Stimulated activated CD4-positive, alpha-beta T cell treated with anti-CD3 and anti-CD28 coated beads, Interleukin-4, amount 100 ng/mL, for 48 hours (primary cell): Measurements from ENCODE around the gene PLCB1.
"Not testable (repeated sequence)": the region's sequence is repeated elsewhere in the genome, so short reads cannot be mapped to it uniquely, and the experiment has no call there.

Source experiments
- DNase-seq, 2 donors: peaks; one replicate each; pipeline ENCODE4 v3.0.0-alpha.2; 2020; ENCODE audit warnings: low read depth in 2 of 2

Gene PLCB1

DNA sequence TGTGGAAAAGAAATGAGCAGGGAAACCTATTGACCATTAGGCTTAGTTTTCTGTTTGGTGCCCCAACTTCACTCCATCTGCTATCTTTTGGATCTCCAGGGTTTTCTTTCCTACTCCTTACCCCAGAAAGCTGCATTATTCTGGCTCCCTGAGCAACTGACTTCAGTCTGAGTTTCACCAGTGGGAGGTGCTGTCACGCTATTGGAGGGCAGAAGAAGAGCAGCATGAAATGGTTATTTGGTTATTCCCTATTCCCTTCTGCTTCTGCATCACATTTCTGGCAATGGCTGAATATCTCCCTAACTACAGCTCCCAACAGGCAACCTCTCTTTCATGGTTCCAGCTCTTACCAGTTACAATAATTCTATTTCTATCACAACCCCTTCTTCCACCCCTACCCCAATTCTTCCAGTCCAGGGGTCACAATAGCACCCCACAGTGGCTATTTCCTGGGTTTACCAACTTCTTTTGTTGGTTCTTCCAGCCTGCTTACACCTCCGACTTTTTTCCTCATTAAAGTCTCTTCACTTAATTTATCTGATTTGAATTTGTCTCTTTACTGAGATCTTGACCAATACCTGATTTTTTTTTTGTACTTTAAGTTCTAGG, 311.5 kb downstream of the PLCB1 start:
- no peak for DNase-seq

- no peak for DNase-seq
These were observed 315.4 kb downstream of the PLCB1 start for GRCh38 chr20:8447262-8448120.

- DNase-seq: no peak
These were observed 317.1 kb downstream of the PLCB1 start for GRCh38 chr20:8449123-8449522.

GRCh38 chr20:8454137-8454712, 322.2 kb downstream of the PLCB1 start:
- peak in 1 of 2 donors; percentile 6 for DNase-seq

DNA sequence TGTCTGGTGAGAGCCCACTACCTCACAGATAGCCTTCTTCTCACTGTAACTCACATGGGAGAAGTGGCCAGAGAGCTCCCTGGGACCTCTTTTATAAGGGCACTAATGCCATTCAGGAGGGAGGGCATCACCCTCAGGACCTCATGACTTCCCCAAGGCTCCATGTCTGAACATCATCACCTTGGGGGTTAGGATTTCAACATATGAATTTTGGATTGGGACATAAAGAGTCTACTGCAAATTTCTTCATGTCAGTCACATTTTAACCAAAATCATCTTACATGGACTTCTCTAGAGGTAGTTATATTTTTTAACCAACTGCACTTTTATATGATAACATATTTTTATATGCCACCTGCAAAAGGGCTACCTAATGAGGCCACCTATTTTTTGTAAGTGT, 324.7 kb downstream of the PLCB1 start:
- no peak for DNase-seq

DNA sequence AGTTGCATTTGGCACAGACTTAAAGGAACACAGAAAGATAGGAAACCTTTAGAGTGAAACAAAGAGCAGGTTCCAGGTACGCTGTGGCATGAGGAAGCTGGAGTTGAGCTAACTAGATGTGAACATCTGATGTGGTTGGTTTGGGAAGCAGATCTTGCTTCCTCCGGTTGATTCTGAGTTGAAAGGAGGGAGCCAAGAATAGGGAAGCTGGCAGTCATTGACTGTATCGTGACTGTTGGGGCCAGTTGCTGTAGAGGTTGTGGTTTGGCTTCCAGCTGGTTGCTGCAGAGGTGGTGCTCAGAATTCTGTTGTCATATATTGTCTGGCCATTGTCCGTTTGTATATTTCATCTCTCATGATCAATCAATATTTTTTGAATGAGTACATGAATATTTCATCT, 325.9 kb downstream of the PLCB1 start:
- DNase-seq: no peak

- DNase-seq: no peak
These were observed 329.1 kb downstream of the PLCB1 start for GRCh38 chr20:8461186-8461585.

DNA sequence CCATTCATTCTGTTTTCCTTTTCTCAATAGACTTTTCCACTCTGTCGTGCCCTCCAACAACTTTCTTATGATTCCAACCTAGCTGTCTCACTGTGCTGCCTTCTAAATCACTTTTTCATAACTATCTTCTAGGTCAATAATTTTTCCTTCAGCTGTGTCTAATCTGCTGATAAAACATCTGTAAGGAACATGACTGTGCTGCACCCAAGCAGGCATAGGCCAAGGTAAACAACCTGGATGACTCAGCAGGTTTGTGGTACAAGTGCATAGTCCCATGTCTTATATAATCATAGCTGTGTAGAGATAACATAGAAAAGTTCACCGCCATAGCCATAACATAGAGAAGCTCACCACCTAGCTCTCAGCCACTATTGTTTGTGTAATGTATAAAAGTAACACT, 332.3 kb downstream of the PLCB1 start:
- no peak for DNase-seq

DNA sequence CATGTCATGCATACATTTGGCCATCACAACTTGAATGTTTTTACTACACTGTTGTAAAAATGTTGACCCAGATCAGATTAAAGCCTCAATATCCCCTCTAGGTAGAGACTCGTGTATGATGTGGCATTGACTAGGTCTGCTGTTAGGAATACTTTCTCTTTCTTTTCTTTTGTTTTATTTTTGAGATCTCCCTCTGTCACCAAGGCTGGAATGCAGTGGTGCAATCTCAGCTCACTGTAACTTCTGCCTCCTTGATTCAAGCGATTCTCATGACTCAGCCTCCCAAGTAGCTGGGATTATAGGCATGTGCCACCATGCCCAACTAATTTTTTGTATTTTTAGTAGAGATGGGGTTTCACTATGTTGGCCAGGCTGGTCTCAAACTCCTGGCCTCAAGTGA, 334.7 kb downstream of the PLCB1 start:
- DNase-seq: not testable (repeated sequence)

- no peak for DNase-seq
These were observed 338.1 kb downstream of the PLCB1 start for GRCh38 chr20:8470156-8470555.

GRCh38 chr20:8471465-8471864, 339.4 kb downstream of the PLCB1 start:
- no peak for DNase-seq

- DNase-seq: no peak
These were observed 341.4 kb downstream of the PLCB1 start for GRCh38 chr20:8473459-8473858.

DNA sequence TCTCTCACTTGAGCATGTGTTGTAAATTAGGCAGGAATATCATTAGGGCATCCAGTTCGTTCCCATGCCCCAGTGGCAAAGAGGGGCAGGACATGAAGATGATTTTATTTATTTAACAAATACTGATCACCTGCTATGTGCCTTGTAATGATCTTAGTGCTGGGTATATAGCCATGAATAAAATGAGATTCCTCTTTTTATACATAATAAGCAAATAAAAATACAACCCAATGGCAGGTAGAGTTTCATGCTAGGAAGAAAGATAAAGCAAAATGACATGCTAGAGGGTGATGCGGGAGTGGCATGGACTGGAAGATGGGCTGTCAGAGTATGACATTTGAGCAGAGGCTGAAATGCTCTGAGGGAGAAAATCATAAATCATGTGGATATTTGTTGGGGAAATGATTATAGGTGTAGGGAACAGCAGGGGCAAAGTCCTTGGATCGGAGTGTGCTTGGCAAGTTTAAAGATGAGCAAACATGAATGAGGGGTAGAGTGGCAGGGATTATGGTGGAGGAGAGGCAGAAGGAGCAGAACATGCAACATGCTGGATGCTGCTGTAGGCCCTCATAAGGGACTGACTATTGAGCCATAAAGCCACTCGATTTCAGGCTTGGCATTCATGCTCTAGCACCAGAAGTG, 342.1 kb downstream of the PLCB1 start:
- DNase-seq: no peak

DNA sequence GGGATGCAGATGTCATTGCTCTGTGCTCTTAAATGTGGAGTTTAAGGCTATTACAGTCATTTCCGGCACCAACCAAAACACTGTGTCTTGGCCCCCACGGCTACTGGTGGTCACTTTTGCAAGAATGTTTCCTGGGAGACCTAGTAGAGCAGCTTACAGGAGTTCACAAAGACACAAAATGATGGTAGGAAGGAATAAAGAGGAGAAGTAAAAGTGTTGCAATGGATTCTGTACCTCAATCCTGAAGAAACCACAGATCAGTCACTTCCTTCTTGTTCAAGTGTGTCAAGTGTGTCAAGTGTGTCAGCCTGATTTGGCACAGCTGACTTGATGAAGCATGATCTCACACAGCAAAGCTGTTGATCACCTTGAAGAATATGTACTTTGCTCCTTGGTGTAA, 344.0 kb downstream of the PLCB1 start:
- DNase-seq: no peak

GRCh38 chr20:8480597-8480996, 348.5 kb downstream of the PLCB1 start:
- no peak for DNase-seq

DNA sequence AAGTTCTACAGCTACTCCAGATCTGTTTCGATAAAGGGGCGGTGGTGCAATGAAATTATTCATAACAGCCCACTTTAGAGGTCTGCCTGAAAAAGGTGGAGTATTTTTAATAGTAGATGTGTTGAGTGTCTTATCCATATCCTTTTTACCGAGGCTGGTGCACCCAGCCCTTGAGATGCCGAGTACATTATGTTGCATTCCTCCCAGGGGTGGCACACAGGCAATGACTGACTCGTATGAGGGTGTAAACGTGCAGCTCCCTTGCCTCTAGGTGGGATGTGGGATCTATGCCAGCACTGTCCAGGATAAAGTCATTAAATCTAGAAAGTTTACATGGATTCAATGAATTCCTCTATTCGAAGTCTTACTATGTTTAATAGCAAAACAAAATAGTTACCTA, 355.6 kb downstream of the PLCB1 start:
- no peak for DNase-seq

- no peak for DNase-seq
These were observed 357.2 kb downstream of the PLCB1 start for GRCh38 chr20:8489094-8489883.

DNA sequence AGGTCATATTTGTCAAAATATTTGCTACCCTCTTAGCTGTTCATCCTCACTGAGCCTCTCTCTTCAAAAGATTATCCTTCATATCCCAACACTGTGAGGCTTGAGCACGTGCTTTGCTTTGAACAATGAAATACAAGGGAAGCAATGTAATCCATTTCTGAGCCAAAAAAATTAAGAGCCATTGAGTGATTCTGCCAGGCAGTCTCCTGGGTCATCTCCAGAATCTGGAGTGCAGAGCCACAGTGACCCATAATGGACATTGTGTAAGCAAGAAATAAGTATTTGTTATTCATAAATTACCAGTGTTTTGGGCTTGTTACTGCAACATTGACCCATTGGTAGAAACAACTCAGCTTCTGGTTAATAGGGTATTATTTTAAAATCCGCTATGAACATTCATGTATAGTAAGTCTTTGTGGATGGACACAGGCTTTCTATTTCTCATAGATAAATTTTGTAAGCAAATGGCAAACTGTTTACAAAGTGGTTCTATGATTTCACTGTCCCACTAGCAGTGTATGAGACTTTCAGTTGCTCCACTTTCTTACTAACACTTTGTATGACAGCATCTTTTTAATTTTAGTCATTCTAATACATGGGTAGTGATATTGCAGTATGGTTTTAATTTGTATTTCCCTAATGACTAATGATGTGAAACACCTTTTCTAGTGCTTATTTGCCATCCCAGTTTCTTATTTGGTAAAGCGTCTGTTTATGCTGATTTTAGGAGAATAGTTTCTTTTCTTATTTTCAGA, 358.2 kb downstream of the PLCB1 start:
- no peak for DNase-seq

- DNase-seq: no peak
These were observed 360.1 kb downstream of the PLCB1 start for GRCh38 chr20:8492173-8492572.

DNA sequence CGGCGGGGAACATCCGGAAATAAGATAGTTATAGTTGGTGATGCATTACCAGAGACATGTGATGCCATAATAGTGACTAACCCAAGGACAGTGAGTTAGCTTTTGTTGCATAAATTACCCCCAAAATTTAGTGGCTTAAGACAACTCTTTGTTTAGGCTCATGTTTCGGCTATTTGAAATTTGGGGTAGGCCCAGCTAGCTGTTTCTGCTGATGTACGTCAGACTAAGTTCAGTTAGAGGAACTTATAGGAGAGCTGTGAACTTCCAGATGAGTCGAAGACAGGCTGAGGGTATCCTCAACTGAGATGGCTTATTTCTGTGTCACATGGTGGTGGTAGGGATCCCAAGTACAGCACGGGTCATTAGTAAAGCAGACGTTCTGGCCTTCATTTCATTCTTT, 366.5 kb downstream of the PLCB1 start:
- DNase-seq: no peak

- no peak for DNase-seq
These were observed 372.0 kb downstream of the PLCB1 start for GRCh38 chr20:8504030-8504429.
